Subcutaneous abdominal adipose tissue (tissue), 5 donors: ENCODE data around the gene ACSM2B.
"Not testable (repeated sequence)": the region's sequence is repeated elsewhere in the genome, so short reads cannot be mapped to it uniquely, and the experiment has no call there.

Source experiments
- H3K27ac ChIP-seq: one replicate; pipeline ENCODE4 v1.7.0; 2013; ENCODE audit warnings: low read depth, mild to moderate bottlenecking, inconsistent platforms, low read length, moderate library complexity
- H3K27me3 ChIP-seq, 5 donors: one replicate each; pipeline ENCODE4 v1.7.0; 2013; ENCODE audit warnings: low read length in 5 of 5, inconsistent platforms in 1 of 5; ENCODE audit not compliant: control insufficient read depth in 5 of 5, insufficient read depth in 4 of 5
- H3K36me3 ChIP-seq, 5 donors: one replicate each; pipeline ENCODE4 v1.7.0; 2013; ENCODE audit warnings: low read length in 5 of 5; ENCODE audit not compliant: control insufficient read depth in 5 of 5, insufficient read depth in 5 of 5
- H3K4me1 ChIP-seq, 5 donors: one replicate each; pipeline ENCODE4 v1.7.0; 2013; ENCODE audit warnings: low read length in 5 of 5, mild to moderate bottlenecking in 3 of 5, moderate library complexity in 1 of 5; ENCODE audit not compliant: control insufficient read depth in 5 of 5, insufficient read depth in 5 of 5
- H3K4me3 ChIP-seq, 5 donors: one replicate each; pipeline ENCODE4 v1.7.0; 2013; ENCODE audit warnings: low read length in 5 of 5, low read depth in 1 of 5
- H3K9ac ChIP-seq, 5 donors: one replicate each; pipeline ENCODE4 v1.7.0; 2013; ENCODE audit warnings: low read length in 5 of 5, mild to moderate bottlenecking in 4 of 5, moderate library complexity in 3 of 5
- H3K9me3 ChIP-seq, 5 donors: one replicate each; pipeline ENCODE4 v1.7.0; 2013; ENCODE audit warnings: low read length in 5 of 5; ENCODE audit not compliant: control insufficient read depth in 5 of 5
- donor health status: healthy.
- donor health status: healthy.
- donor health status: healthy.
- donor health status: healthy.
- donor health status: healthy.

Gene ACSM2B

GRCh38 chr16:20568404-20568803, 7.8 kb downstream of the ACSM2B start:
- H3K4me3 ChIP-seq: no peak overlapping the region
- H3K4me1 ChIP-seq: no peaks in the 10 kb centered on the region
- H3K27me3 ChIP-seq: no peaks in the 10 kb centered on the region

GRCh38 chr16:20566864-20567263, 9.3 kb downstream of the ACSM2B start:
- Histone ChIP-seq H3K9ac (no peak overlapping the region), H3K9me3 (peaks cover 0 to 6% (median 5%) of the 10 kb centered on the region in 5 donors), H3K4me1 (no peaks in the 10 kb centered on the region), H3K36me3 (no peaks in the 10 kb centered on the region), H3K4me3 (no peak overlapping the region), H3K27me3 (no peaks in the 10 kb centered on the region), H3K27ac (no peak overlapping the region)

More at GRCh38 chr16:20568404-20568803, 7.8 kb downstream of the ACSM2B start:
- Histone ChIP-seq H3K9me3 (no peaks in the 10 kb centered on the region), H3K27ac (no peak overlapping the region), H3K9ac (no peak overlapping the region), H3K36me3 (no peaks in the 10 kb centered on the region)

GRCh38 chr16:20565334-20565733, 10.8 kb downstream of the ACSM2B start:
- H3K36me3 ChIP-seq, H3K27me3 ChIP-seq, H3K9me3 ChIP-seq, H3K27ac ChIP-seq, H3K9ac ChIP-seq, H3K4me1 ChIP-seq, H3K4me3 ChIP-seq: not testable (repeated sequence)

GRCh38 chr16:20564218-20564617, 11.9 kb downstream of the ACSM2B start:
- H3K4me1 ChIP-seq, H3K9ac ChIP-seq, H3K4me3 ChIP-seq, H3K36me3 ChIP-seq, H3K27me3 ChIP-seq, H3K9me3 ChIP-seq, H3K27ac ChIP-seq: not testable (repeated sequence)

GRCh38 chr16:20555628-20556027, 20.5 kb downstream of the ACSM2B start:
- not testable (repeated sequence) for H3K4me3 ChIP-seq, H3K9me3 ChIP-seq, H3K27me3 ChIP-seq, H3K36me3 ChIP-seq, H3K4me1 ChIP-seq, H3K27ac ChIP-seq, H3K9ac ChIP-seq

GRCh38 chr16:20554689-20555088, 21.5 kb downstream of the ACSM2B start:
- not testable (repeated sequence) for H3K9me3 ChIP-seq, H3K9ac ChIP-seq, H3K4me3 ChIP-seq, H3K36me3 ChIP-seq, H3K27me3 ChIP-seq, H3K27ac ChIP-seq, H3K4me1 ChIP-seq

- H3K27me3 ChIP-seq, H3K9ac ChIP-seq, H3K36me3 ChIP-seq, H3K4me1 ChIP-seq, H3K9me3 ChIP-seq, H3K27ac ChIP-seq, H3K4me3 ChIP-seq: not testable (repeated sequence)
These were observed 22.7 kb downstream of the ACSM2B start for GRCh38 chr16:20553493-20553892.

- H3K27me3 ChIP-seq, H3K36me3 ChIP-seq, H3K4me3 ChIP-seq, H3K27ac ChIP-seq, H3K4me1 ChIP-seq, H3K9me3 ChIP-seq, H3K9ac ChIP-seq: not testable (repeated sequence)
These were observed 29.2 kb downstream of the ACSM2B start for GRCh38 chr16:20546951-20547350.

- not testable (repeated sequence) for H3K9ac ChIP-seq, H3K4me1 ChIP-seq, H3K27me3 ChIP-seq, H3K27ac ChIP-seq, H3K36me3 ChIP-seq, H3K9me3 ChIP-seq, H3K4me3 ChIP-seq
These were observed 29.8 kb downstream of the ACSM2B start for GRCh38 chr16:20546278-20546853.

- H3K9me3 ChIP-seq, H3K4me1 ChIP-seq, H3K36me3 ChIP-seq, H3K27me3 ChIP-seq, H3K4me3 ChIP-seq, H3K27ac ChIP-seq, H3K9ac ChIP-seq: not testable (repeated sequence)
These were observed 35.4 kb downstream of the ACSM2B start for GRCh38 chr16:20540603-20541316.
